ENCODE measurements around the gene FOXN4. TPM values are rescaled to one million over a fixed set of nuclear protein-coding genes. Genes with fewer than 3 reads are reported as not detected.

FOXN4 gene
- total RNA-seq, 1 donor from 2014 or later = not detected

- no peak for DNase-seq (ENCODE audit: low read depth)
- H3K4me3 ChIP-seq (ENCODE audit: low read depth, low read length) = no peak overlapping the region
- no peaks in the 10 kb centered on the region for H3K27me3 ChIP-seq (ENCODE audit: control insufficient read depth, insufficient read depth, low read length)
- TF ChIP-seq CTCF (IDR thresholded peaks at IDR 0.05; ENCODE audit: insufficient read depth, low read length, poor library complexity, severe bottlenecking) = no peak
- no peaks in the 10 kb centered on the region for H3K36me3 ChIP-seq (ENCODE audit: control insufficient read depth, insufficient read depth, low read length)
Observed at GRCh38 chr12:109244073-109244472, 65.0 kb downstream of the FOXN4 start.

DNA sequence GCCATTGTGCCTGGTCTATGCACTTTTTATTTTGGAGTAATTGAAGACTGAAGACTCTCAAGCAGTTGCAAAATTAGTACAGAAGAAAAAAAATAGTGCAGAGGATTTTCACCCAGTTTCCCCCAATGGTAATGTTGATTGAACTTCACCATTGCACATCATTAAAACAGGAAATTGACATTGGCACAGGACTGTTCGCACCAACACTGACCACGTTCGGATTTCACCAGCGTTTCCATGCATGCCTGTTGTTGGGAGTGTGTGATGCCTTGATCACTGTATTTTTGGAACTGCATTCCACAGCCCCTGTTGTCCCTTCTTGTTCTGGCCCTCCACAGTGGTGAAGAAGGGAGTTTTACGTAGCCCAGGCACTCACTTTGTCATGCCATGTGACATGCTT lies 67.1 kb downstream of the FOXN4 start:
- DNase-seq (ENCODE audit: low read depth) = no peak
- Histone ChIP-seq H3K27me3 (ENCODE audit: control insufficient read depth, insufficient read depth, low read length) (no peaks in the 10 kb centered on the region), H3K36me3 (ENCODE audit: control insufficient read depth, insufficient read depth, low read length) (no peaks in the 10 kb centered on the region), H3K4me3 (ENCODE audit: low read depth, low read length) (no peak overlapping the region)
- no peak for TF ChIP-seq CTCF (IDR thresholded peaks at IDR 0.05; ENCODE audit: insufficient read depth, low read length, poor library complexity, severe bottlenecking)

DNA sequence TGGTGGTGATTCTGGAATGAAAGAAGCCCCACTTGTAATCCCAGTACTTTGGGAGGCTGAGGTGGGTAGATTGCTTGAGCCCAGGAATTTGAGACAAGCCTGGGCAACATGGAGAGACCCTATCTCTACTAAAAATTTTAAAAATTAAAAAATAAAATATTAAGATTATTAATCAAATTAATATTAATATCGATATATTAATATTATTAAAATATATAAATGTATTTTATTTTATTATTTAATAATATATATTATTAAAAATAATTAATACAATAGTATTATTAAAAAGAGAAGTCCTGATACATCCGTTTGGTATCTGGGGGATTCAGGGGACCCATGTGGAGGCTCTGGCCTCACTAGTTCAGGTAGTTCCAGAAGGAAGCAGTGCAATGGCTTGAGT lies 68.7 kb downstream of the FOXN4 start:
- no peaks in the 10 kb centered on the region for H3K36me3 ChIP-seq (ENCODE audit: control insufficient read depth, insufficient read depth, low read length)
- no peak for TF ChIP-seq CTCF (IDR thresholded peaks at IDR 0.05; ENCODE audit: insufficient read depth, low read length, poor library complexity, severe bottlenecking)

GRCh38 chr12:109239691-109240090 lies 69.4 kb downstream of the FOXN4 start:
- H3K36me3 ChIP-seq (ENCODE audit: control insufficient read depth, insufficient read depth, low read length) = no peaks in the 10 kb centered on the region
- H3K27me3 ChIP-seq (ENCODE audit: control insufficient read depth, insufficient read depth, low read length) = no peaks in the 10 kb centered on the region
- DNase-seq (ENCODE audit: low read depth) = no peak
- no peak overlapping the region for H3K4me3 ChIP-seq (ENCODE audit: low read depth, low read length)
- no peak for TF ChIP-seq CTCF (IDR thresholded peaks at IDR 0.05; ENCODE audit: insufficient read depth, low read length, poor library complexity, severe bottlenecking)

More for the DNA sequence above, 68.7 kb downstream of the FOXN4 start:
- DNase-seq (ENCODE audit: low read depth) = no peak
- H3K4me3 ChIP-seq (ENCODE audit: low read depth, low read length) = no peak overlapping the region
- no peaks in the 10 kb centered on the region for H3K27me3 ChIP-seq (ENCODE audit: control insufficient read depth, insufficient read depth, low read length)

- Histone ChIP-seq H3K36me3 (ENCODE audit: control insufficient read depth, insufficient read depth, low read length) (no peaks in the 10 kb centered on the region), H3K27me3 (ENCODE audit: control insufficient read depth, insufficient read depth, low read length) (no peaks in the 10 kb centered on the region), H3K4me3 (ENCODE audit: low read depth, low read length) (no peak overlapping the region)
- TF ChIP-seq CTCF (IDR thresholded peaks at IDR 0.05; ENCODE audit: insufficient read depth, low read length, poor library complexity, severe bottlenecking) = no peak
- no peak for DNase-seq (ENCODE audit: low read depth)
Observed at GRCh38 chr12:109239179-109239578, 69.9 kb downstream of the FOXN4 start.

DNA sequence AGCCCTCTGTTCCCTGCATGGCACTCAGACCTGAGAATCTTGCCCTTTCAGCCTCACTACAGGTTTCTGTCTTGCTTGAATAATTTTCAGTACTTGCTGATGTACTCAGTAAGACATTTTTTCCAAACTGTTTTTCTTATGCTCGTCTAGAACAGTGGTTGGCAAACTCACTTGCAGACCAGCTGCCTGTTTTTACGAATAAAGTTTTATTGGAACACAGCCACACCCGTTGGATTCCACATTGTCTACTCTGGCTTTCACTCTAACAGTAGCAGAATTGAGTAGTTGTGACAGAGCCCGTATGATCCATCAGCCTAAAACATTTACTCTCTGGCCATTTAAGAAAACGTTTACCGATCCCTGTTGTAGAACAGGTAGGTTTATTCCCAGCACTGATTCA lies 72.8 kb downstream of the FOXN4 start:
- no peaks in the 10 kb centered on the region for H3K27me3 ChIP-seq (ENCODE audit: control insufficient read depth, insufficient read depth, low read length)
- no peak for TF ChIP-seq CTCF (IDR thresholded peaks at IDR 0.05; ENCODE audit: insufficient read depth, low read length, poor library complexity, severe bottlenecking)
- no peak overlapping the region for H3K4me3 ChIP-seq (ENCODE audit: low read depth, low read length)

More for the DNA sequence above, 72.8 kb downstream of the FOXN4 start:
- no peak for DNase-seq (ENCODE audit: low read depth)
- no peaks in the 10 kb centered on the region for H3K36me3 ChIP-seq (ENCODE audit: control insufficient read depth, insufficient read depth, low read length)
